Germinal center (tissue), 1 donor: ENCODE data around the gene TARM1.
"Not testable (repeated sequence)": the region's sequence is repeated elsewhere in the genome, so short reads cannot be mapped to it uniquely, and the experiment has no call there.

Source experiments
- DNase-seq: peaks from one replicate; pipeline ENCODE4 v3.0.0; 2012; ENCODE audit warnings: mixed read lengths, low spot score

The TARM1 gene

DNA sequence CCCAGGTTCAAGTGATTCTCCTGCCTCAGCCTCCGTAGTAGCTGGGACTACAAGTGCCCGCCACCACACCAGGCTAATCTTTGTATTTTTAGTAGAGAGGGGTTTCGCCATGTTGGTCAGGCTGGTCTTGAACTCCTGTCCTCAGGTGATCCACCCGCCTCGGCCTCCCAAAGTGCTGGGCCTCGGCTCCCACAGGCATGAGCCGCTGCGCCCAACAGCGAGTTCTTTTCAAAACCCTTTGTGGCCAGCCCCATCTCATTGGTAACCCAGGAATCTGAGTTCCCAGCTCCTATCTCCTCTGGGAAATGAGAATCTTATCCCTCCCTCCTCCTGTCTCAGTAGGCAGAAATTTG, 18.7 kb upstream of the TARM1 start:
- DNase-seq, result not testable (repeated sequence)

DNA sequence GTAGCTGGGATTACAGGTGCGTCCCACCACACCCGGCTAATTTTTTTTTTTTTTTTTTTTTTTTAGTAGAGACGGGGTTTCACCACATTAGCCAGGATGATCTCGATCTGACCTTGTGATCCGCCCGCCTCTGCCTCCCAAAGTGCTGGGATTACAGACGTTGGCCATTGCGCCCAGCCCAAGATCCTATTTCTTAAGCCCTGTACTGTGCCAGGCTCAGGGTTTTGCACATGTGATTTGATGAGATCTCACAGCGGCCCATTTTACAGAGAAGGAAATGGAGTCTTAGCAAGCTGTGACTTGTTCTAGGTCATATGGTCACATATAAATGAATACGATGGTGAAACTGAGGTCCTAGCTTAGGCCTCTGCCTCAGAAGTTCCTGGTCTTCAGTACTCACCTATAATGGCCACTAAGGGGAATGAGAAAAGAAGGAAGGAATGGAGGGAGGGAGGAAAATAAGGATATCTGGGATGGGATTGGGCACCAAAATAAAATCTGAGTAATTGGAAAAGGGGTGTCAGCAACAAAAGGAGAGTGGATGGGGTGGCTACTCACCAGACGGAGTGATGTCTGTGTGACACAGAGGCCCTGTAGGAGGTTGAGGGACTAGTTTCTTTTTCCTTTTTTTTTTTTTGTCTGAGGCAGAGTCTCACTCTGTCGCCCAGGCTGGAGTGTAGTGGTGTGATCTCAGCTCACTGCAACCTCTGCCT, 18.2 kb upstream of the TARM1 start:
- DNase-seq, result no peak

- DNase-seq, result no peak
Measured at GRCh38 chr19:54096617-54097106, 15.5 kb upstream of the TARM1 start.

DNA sequence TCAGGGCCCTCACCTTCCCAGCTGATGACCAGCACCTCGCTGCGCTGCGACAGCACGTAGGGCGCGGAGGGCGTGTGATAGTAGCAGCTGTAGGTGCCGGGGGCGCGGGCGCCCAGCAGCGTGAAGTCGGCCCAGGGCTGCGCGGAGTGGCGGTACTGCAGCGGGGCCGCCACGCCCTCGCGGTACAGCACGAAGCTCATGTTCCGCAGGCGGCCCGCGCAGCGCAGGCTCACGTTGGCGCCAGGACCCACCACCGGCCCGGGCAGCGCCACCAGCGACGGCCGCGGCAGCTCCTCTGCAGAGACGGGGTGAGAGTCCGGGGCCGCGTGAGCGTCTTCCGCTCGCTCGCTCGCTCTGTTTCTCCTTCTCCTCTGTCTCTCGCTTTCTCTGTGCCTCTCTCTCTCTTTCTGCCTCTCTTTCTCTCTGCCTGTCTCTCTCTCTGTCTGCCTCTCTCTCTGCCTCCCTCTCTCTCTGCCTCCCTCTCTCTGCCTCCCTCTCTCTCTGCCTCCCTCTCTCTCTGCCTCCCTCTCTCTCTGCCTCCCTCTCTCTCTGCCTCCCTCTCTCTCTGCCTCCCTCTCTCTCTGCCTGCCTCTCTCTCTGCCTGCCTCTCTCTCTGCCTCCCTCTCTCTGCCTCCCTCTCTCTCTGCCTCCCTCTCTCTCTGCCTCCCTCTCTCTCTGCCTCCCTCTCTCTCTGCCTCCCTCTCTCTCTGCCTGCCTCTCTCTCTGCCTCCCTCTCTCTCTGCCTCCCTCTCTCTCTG, 14.9 kb upstream of the TARM1 start:
- DNase-seq, result peak; percentile 51

DNA sequence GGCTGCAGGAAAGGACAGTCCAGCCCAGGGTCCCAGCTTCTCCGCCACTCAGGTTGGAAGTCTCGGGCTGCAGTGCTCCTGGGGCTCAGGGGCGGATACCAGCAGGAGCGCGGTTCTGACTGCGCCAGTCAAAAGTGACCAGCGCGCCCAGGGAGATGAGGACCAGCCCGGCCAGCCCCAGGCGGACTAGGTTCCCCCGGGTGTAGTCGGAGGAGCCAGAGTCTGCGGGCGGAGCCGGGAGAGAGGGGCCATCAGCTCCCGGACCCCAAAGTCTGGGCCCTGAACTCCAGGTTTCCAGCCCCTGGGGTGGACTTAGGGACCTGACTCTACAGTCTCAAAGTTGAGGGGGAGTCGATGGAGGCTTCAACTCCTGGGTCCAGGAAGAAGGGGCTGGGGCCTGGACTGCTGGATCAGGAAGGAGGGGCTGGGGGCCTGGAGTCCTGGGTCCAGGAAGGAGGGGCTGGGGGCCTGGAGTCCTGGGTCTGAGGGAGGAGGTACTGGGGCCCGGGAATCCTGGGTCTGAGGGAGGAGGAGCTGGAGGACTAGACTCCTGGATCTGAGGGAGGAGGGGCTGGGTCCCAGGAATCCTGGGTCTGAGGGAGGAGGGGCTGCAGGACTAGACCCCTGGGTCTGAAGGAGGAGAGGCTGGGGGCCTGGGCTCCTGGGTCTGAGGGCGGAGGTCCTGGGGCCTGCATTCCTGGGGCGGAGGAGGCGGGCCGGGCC, 14.1 kb upstream of the TARM1 start:
- DNase-seq, result no peak

- no peak for DNase-seq
Measured at GRCh38 chr19:54094426-54095000, 13.3 kb upstream of the TARM1 start.

- DNase-seq, result no peak
Measured at GRCh38 chr19:54084410-54084809, 3.2 kb upstream of the TARM1 start.

- DNase-seq, result no peak
Measured at GRCh38 chr19:54077334-54077733, 3.8 kb downstream of the TARM1 start.

- DNase-seq, result no peak
Measured at GRCh38 chr19:54074851-54075250, 6.3 kb downstream of the TARM1 start.

GRCh38 chr19:54073829-54074228, 7.3 kb downstream of the TARM1 start:
- DNase-seq, result no peak

DNA sequence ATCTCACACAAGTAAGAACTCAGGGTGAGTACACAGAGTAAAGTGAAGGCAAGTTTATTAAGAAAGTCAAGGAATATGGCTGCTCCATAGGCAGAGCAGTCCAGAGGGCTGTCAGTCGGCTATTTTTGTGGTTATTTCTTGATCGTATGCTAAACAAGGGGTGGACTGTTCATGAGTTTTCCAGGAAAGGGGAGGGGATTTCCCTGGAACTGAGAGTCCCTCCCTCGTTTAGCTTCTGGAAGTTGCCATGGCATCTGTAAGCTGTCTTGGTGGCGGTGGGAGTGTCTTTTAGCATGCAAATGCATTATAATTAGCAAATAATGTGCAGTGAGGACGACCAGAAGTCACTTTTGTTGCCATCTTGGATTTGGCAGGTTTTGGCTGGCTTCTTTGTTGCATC, 11.7 kb downstream of the TARM1 start:
- DNase-seq, result no peak

GRCh38 chr19:54063350-54064116, 17.6 kb downstream of the TARM1 start, which contains the start of gene VSTM1:
Gene VSTM1 (minus strand): TSS chr19:54063897. CDS start chr19:54063777, 120 bp downstream.
- no peak for DNase-seq

DNA sequence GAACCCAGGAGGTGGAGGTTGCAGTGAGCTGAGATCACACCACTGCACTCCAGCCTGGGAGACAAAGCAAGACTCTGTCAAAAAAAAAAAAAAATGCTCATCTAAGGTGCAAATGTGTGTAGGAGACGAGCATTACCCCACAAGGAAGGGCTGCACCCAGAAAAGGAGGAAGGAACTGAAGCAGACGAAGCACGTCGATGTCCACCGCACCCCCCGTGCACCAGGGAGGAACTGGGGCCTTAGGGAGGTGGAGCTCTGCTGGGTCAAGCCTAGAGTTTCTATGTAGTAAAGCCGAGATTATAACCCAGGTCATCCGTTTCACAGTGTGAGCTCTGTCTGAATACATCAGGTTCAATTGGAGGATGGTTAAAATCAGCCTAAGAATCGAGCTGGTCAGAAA, 18.5 kb downstream of the TARM1 start:
- no peak for DNase-seq

DNA sequence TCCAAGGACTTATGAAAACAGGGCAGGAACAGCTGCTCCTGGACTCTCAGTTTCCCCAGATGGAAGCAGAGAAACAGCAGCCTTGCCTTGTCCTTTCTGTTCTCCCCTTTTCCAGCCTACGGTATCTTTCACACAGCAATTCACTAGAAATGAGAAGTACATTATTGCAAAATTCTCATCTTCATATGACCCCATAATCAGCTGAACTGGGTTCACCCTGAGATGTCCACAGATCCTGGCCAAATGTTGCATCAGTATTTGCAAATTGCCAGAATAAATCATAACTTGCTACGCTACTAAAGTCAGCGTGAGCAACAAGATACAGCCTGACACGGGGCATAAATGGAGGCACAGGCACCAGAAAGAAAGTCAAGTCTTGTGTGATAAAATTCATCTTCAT, 33.5 kb downstream of the TARM1 start:
- no peak for DNase-seq

DNA sequence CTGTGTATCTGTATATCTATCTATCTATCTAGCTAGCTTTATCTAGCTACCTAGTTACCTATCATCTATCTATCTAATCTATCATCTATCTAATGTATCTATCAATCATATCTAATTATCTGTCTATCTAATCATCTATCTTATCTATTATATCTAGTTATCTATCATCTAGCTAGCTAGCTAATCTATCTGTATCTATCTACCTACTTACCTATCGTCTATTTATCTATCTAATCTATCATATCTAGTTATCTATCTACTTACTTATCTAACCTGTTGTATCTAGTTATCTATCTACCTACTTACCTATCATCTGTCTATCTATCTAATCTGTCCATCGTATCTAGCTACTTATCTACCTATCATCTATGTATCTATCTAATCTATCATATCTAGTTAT, 35.4 kb downstream of the TARM1 start:
- no peak for DNase-seq

DNA sequence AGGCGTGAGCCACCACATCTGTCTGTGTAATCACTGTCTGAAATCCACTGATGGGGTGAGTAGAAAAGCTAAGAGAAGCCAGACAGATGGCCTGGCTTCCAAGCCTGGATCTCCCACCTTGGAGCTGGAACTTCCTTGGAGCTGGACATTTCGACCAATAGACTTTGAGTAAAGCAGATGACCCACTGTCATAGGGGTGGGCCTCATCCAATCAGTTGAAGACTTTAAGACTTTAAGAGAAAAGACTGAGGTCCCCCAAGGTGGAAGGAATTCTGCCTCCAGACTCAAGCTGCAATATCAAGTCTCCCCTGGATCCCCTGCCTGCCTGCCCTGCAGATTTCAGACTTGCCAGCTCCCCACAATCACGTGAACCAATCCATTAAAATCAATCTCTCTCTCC, 38.2 kb downstream of the TARM1 start:
- DNase-seq, result no peak

- DNase-seq, result no peak
Measured at GRCh38 chr19:54041969-54042606, 39.1 kb downstream of the TARM1 start.

DNA sequence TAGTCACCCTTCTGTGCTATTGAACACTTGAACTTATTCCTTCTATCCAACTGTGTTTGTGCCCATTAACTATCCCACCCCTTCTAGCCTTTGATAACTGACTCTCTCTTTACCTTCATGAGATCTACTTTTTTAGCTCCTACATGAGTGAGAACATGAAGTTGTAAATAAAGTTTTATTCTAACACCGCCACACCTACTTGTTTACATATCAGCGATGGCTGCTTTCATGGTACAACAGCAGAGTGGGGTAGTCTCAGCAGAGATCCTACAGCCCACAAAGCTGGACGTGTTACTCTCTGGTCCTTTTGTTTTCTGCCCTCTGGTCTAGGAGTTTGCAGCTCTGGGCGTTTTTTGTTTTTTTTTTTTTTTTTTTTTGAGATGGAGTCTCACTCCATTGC, 41.2 kb downstream of the TARM1 start:
- no peak for DNase-seq

GRCh38 chr19:54036542-54036941, 44.6 kb downstream of the TARM1 start:
- not testable (repeated sequence) for DNase-seq

DNA sequence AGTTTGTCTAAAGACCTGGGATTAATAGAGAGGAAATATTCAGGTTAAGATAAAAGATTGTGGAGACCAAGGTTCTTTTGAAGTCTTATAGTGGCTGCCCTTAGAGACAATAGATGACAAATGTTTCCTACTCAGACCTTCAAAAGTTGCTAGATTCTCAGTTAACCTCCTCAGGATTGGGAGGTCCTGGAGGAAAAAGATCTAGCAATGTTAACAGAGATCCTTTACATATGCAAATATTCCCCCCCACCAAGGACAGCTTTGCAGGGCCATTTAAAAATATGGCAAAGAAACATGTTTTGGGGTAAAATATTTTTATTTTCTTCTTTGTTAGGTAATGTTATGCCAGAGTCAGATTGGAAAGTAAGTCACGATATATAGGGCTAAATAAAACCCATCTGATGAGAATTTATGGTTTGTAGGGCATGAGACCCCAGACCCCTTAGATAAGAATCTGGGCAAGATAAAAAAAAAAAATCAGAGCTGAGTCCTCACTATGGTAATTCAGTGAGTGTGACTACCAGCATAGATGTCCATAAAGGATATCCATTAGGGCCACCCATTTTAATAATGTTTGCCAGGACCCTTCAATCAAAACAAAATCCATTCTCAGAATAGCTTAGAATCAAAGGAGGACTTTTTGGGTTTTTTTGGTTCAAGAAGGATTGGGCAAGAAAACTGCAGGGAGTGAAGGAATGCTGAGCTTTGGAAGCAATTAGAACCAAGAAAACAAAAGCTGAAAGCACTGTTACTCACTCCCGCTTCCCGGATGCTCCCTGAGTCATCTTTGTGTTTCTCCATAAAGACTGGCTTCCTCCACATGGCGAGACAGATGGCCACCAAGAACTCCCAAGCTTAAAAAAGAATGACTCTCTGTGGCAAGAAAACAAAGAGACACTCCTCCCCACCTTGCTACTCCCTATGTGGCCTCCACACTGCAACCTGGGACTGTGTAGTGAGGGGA, 45.7 kb downstream of the TARM1 start:
- DNase-seq, result no peak
